WERI-Rb-1 (cell line): ENCODE measurements around the gene MEF2C.
A peak's percentile ranks its signal among the peaks of the same experiment; 100 is the strongest.

ENCODE experiments used
- DNase-seq: peaks from one replicate; pipeline ENCODE4 v3.0.0-alpha.2; 2020
- H3K27ac ChIP-seq: fragments of 250-450 bp; sonication (Bioruptor Pico); 2 replicates; pipeline ENCODE4 v1.5.1; 2020; ENCODE audit warnings: mild to moderate bottlenecking, moderate library complexity
- H3K27me3 ChIP-seq: fragments of 250-450 bp; sonication (Bioruptor Pico); 2 replicates; pipeline ENCODE4 v1.5.1; 2021; ENCODE audit warnings: mild to moderate bottlenecking, low read depth, moderate library complexity; ENCODE audit not compliant: insufficient read depth, severe bottlenecking
- H3K36me3 ChIP-seq: fragments of 250-450 bp; sonication (Bioruptor Pico); 2 replicates; pipeline ENCODE4 v1.5.1; 2020; ENCODE audit warnings: mild to moderate bottlenecking, moderate library complexity
- H3K4me3 ChIP-seq: 2 replicates; pipeline ENCODE4 v1.5.1; 2011; ENCODE audit warnings: low read depth, mild to moderate bottlenecking, control low read depth, low read length
- H3K9me3 ChIP-seq: fragments of 250-450 bp; sonication (Bioruptor Pico); 2 replicates; pipeline ENCODE4 v1.5.1; 2021; ENCODE audit warnings: mild to moderate bottlenecking, moderate library complexity; ENCODE audit not compliant: severe bottlenecking
- TF ChIP-seq, protein P1 (sequence below): IDR thresholded peaks from 2 replicates; pipeline ENCODE4 v1.5.1; 2011; ENCODE audit warnings: low read depth, mild to moderate bottlenecking, control low read depth, inconsistent platforms, low read length

Gene MEF2C

DNA sequence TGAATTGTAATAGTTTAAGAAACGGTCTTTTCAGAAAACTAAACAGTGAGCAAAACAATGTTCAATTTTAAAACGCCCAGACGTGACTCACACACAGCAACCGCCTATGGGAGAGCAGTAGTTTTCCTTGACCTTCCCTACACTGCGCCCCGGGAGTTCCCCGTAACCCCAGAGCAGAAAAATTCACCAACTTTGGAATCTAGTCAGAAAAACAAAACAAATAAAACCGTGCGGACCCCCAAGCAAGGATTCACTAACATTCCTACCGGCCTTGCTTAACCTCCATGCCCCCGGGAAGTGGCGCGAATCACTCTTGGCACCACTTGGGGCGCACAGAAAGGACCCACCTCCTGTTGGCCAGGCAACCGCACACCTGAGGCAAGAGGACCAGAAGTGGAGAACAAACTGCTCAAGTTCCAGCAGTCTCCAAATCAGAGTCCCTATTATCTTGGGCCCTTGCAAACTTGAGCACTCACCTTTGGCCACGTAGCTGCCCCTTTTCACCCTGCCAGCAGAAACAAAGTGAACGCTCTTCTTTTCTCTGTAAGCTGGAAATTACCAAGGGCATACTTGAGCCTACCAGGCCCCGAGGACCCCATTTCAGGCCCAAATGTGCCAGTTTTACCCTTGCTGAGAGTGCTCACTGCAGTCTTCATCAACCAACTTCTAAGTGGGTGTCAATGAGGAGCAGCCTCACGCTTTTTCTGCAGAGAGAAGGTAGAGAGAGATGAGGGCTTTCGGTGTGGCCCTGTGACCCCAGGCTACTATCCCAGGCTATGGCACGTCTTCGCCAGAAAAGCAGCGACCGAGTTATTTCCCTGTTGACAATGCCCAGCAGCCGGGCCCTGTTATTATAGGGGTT lies 189.7 kb downstream of the MEF2C start:
- Histone ChIP-seq H3K27me3 (no peaks in the 10 kb centered on the region), H3K4me3 (no peak overlapping the region), H3K9me3 (no peaks in the 10 kb centered on the region), H3K27ac (no peak overlapping the region), H3K36me3 (no peaks in the 10 kb centered on the region)
- TF ChIP-seq, protein P1, sequence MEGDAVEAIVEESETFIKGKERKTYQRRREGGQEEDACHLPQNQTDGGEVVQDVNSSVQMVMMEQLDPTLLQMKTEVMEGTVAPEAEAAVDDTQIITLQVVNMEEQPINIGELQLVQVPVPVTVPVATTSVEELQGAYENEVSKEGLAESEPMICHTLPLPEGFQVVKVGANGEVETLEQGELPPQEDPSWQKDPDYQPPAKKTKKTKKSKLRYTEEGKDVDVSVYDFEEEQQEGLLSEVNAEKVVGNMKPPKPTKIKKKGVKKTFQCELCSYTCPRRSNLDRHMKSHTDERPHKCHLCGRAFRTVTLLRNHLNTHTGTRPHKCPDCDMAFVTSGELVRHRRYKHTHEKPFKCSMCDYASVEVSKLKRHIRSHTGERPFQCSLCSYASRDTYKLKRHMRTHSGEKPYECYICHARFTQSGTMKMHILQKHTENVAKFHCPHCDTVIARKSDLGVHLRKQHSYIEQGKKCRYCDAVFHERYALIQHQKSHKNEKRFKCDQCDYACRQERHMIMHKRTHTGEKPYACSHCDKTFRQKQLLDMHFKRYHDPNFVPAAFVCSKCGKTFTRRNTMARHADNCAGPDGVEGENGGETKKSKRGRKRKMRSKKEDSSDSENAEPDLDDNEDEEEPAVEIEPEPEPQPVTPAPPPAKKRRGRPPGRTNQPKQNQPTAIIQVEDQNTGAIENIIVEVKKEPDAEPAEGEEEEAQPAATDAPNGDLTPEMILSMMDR: no peak
- DNase-seq: no peak

DNA sequence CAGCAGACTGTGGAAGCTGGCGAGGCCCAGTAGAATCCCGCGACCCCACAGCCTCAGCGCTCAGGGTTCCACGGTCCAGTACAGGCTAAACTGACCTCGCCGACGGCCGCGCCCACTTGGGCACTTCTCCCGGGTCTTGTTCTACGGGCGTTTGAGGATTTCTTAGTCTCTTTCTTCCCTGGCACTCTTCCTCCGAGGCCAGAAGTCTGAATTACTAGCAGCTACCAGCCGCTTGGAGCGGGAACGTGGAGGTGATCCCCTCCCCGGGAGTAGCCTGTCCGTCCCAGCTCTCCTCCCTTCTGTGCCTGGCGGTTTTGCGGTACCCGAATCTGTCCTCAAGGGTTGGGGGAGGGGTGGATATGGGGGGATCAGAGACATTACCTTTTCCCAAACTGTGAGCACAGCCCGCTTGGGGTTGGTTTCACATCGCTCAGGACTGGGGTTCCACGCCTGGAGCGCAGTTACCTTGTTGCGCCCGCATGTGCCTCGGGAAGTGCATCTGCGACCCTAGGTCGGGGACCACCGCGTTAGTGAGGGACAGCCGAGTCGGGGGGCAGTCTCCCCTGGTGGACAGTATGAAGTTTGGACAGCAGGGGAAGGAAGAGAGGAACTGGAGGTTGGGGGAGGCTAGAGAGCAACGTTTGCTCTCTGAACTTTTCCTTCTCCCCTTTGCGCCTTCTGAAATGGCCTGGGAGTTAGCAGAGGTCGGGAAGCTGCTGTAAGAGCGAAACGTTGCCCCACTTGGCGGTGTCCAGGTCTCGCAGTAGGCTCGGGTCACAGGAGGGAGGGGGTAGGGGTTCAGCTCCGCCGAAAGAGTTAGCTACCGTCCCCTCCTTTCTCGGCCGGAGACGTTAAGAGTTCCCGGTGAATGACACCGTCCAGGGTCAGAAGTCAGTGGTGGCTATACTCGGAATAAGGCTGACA lies 190.8 kb downstream of the MEF2C start:
- Histone ChIP-seq H3K27ac (no peak overlapping the region), H3K36me3 (no peaks in the 10 kb centered on the region), H3K27me3 (no peaks in the 10 kb centered on the region), H3K4me3 (no peak overlapping the region), H3K9me3 (no peaks in the 10 kb centered on the region)
- TF ChIP-seq, protein P1: no peak
- no peak for DNase-seq

GRCh38 chr5:88691230-88691582 lies 191.8 kb downstream of the MEF2C start:
- peak overlapping the region; percentile 33 for H3K4me3 ChIP-seq
- no peak overlapping the region for H3K27ac ChIP-seq
- TF ChIP-seq, protein P1: no peak
- H3K9me3 ChIP-seq: no peaks in the 10 kb centered on the region
- no peaks in the 10 kb centered on the region for H3K36me3 ChIP-seq
- DNase-seq: no peak
- no peaks in the 10 kb centered on the region for H3K27me3 ChIP-seq

- no peaks in the 10 kb centered on the region for H3K9me3 ChIP-seq
- H3K27me3 ChIP-seq: no peaks in the 10 kb centered on the region
- DNase-seq: peak; percentile 57
- TF ChIP-seq, protein P1: peak; percentile 95
- no peak overlapping the region for H3K27ac ChIP-seq
- no peaks in the 10 kb centered on the region for H3K36me3 ChIP-seq
- peak overlapping the region; percentile 33 for H3K4me3 ChIP-seq
These were observed 192.4 kb downstream of the MEF2C start for GRCh38 chr5:88690409-88691229.

DNA sequence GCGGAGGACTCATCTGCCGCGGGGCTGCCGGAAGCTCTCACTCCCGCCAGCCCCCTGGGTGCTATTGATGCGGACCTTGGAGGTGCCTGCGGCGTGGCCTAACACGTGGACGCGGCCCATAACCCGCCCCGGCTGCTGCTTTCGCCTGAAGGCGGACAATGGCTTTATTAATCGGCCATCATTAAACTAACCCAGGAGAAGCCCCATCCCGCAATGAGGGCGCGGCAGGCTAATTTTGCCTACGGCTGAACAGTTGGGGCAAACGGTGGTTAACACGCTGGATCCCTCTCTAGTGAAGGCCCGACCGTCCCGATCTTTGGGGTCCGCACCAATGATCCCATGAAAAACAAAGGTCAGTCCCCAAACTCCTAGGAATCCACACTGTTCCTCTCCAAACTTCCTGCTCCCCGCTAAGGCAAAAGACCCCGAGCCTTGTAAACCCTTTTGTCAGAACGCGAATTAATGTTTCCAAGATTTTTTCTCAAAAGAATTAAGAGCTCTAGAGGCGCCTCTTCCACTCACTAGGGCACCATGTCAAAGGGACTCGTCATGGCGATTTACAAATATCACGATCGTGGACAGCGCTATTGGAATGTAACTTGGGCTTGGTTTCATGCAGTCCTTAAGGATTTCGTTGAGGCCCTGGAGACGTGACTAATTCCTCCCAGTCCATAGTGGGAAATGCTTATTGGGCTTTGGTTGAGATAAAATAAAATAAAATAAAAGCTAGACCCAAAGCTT lies 193.1 kb downstream of the MEF2C start:
- Histone ChIP-seq H3K9me3 (no peaks in the 10 kb centered on the region), H3K27me3 (no peaks in the 10 kb centered on the region), H3K4me3 (no peak overlapping the region)

More for the DNA sequence above, 193.1 kb downstream of the MEF2C start:
- no peak for DNase-seq
- Histone ChIP-seq H3K36me3 (no peaks in the 10 kb centered on the region), H3K27ac (no peak overlapping the region)
- TF ChIP-seq, protein P1: no peak
